Stimulated activated naive CD8-positive, alpha-beta T cell treated with anti-CD3 and anti-CD28 coated beads, Interleukin-15, Interleukin-2, amounts not matched to agents 100 U/mL and 50 U/mL, for 24 hours (primary cell): ENCODE data around the gene SMIM9.
"Not testable (repeated sequence)": the region's sequence is repeated elsewhere in the genome, so short reads cannot be mapped to it uniquely, and the experiment has no call there.

Experiments used
- ATAC-seq: fragments of 150-1000 bp; cut with Tn5 transposase; one replicate; pipeline ENCODE4 v1.10.0; 2021
- DNase-seq: peaks from one replicate; pipeline ENCODE4 v3.0.0; 2021

The SMIM9 gene

DNA sequence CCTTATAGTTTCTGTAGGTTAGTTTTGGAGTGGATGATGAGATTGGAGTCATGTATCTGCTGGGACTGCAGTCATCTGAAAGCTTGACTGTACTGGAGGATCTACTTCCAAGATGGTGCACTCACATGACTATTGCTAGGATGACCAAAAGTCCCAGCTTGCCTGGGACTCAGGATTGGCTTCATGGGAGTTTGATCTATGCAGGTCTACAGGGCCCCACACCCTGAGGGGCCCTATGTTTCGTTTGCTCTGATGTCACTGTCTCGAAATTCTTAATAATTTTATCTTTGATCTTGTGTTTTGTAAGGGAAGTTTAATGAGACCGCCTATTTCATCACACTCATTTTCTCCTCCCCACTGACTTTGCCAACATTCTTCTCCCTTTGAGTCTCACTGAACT is at the start of gene SMIM9:
Gene SMIM9, minus strand, starts transcription at position 101 of the 400 bp plus-strand sequence. CDS start 3,806 bp downstream, outside the sequence.
- no peak for ATAC-seq
- DNase-seq = no peak

GRCh38 chrX:154884069-154884468 is 49.6 kb upstream of the SMIM9 start:
- not testable (repeated sequence) for DNase-seq
- ATAC-seq = peak; percentile 11

DNA sequence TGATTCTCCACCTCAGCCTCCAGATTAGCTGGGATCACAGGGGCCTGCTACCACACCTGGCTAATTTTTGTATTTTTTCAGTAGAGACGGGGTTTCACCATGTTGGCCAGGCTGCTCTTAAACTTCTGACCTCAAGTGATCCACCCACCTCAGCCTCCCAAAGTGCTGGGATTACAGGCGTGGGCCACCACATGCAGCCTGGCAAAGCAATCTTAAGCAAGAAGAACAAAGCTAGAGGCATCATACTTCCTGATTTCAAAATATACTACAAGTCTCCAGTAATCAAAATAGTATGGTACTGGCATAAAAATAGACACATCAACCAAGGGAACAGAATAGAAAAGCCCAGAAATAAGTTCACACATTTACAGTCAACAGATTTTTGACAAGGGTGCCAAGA is 38.9 kb upstream of the SMIM9 start:
- no peak for DNase-seq
- ATAC-seq = no peak

DNA sequence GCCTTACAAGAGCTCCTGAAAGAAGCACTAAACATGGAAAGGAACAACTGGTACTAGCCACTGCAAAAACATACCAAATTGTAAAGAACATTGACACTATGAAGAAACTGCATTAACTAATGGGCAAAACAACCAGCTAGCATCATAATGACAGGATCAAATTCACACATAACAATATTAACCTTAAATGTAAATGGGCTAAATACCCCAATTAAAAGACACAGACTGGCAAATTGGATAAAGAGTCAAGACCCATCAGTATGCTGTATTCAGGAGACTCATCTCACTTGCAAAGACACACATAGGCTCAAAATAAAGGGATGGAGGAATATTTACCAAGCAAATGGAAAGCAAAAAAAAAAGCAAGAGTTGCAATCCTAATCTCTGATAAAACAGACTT is 34.1 kb upstream of the SMIM9 start:
- DNase-seq, ATAC-seq: not testable (repeated sequence)

- ATAC-seq = no peak
- DNase-seq = no peak
These were observed 20.8 kb upstream of the SMIM9 start for GRCh38 chrX:154855256-154855655.

GRCh38 chrX:154850957-154851611 is 16.6 kb upstream of the SMIM9 start:
- DNase-seq (no peak), ATAC-seq (no peak)

DNA sequence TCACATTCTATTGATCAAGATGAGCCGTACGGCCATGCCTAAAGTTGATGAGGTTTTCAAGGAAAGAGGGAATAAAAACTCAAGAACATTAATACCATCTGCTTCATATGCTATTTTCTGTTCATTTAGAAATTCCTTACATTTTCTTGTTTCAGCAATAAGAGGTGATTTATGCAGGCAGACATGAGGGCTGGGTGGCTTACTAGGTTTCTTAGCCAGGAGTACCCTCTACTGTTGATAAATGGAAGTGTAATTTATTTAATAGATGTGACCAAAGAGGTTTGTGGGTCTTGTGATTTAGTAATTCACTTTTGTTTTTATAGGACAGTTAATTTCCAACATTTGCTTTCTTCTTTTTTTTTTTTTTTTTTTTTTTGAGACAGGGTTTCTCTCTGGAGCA is 6.4 kb upstream of the SMIM9 start:
- ATAC-seq (no peak), DNase-seq (no peak)

DNA sequence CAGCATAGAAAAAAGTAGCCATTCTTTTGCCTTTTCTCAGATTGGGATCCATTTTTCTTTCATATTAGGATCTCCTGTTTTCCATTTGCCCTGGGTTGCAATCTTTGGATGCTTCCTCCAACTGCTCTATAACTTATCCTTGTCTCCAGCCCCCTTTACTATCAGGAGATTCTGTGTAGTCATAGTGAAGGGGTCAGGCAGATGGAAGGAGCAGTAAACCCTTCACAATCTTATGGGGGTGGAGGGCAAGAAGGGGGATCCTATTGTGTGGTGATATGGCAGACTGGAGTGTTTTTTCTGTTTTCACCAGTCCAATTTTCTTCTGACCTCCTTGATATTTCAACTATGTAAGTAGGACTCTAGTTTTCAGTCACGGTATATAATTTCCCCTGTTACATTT is 1.7 kb upstream of the SMIM9 start:
- DNase-seq (no peak), ATAC-seq (no peak)

- no peak for ATAC-seq
- no peak for DNase-seq
These were observed 652 bp downstream of the SMIM9 start for GRCh38 chrX:154833746-154834274.

DNA sequence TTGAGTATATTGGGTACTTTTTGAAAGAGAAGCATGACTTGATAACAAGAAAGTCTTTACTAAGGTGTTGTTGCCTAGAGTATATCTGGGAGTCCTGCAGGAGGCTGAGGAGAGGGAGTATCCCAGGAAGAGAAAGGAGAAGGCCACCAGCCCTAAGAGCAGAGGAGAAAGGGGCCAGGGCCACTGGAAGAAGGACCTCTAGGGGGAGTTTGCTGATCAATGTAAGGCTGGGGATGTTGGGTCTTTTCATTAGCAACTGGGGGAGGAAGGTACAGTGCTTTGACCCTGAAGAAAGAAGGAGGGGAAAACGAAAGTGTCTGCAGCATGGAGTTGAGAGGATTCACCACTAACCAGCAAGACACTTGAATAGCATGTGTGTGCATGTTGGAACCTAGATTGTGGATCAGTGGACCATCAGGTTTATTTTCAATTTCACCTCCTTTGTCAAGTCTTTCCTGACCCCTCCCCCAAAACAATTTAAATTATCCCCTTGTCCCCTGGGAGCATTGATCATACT is 4.5 kb downstream of the SMIM9 start:
- DNase-seq = no peak
- no peak for ATAC-seq

- no peak for ATAC-seq
- DNase-seq = no peak
These were observed 5.3 kb downstream of the SMIM9 start for GRCh38 chrX:154829134-154829533.

- no peak for DNase-seq
- no peak for ATAC-seq
These were observed 6.5 kb downstream of the SMIM9 start for GRCh38 chrX:154828016-154828408.

GRCh38 chrX:154827194-154828015 is 7.1 kb downstream of the SMIM9 start:
- ATAC-seq = peak; percentile 55
- DNase-seq = no peak

DNA sequence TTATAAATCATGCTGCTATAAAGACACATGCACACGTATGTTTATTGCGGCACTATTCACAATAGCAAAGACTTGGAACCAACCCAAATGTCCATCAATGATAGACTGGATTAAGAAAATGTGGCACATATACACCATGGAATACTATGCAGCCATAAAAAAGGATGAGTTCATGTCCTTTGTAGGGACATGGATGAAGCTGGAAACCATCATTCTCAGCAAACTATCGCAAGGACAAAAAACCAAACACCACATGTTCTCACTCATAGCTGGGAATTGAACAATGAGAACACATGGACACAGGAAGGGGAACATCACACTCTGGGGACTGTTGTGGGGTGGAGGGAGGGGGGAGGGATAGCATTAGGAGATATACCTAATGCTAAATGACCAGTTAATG is 8.9 kb downstream of the SMIM9 start:
- not testable (repeated sequence) for DNase-seq, ATAC-seq

DNA sequence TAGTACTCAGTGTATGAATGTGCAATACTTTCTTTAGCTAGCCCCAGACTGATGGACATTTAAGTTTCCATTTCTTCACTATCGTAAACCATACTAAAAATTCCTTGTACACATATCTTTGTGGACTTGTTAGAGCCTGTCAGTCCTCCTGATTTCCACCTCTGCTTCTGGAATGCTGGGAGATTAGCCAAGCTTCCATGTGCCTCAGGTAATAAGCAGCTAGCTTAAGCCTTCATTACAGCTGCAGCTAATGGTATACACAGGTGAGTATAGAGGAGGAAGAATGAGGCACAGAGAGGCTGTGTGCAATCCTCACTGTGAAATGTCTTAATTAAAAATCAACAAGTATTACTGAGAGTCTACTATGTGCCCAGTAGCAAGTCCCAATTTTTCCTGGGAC is 9.8 kb downstream of the SMIM9 start:
- ATAC-seq (no peak), DNase-seq (no peak)

- ATAC-seq = no peak
- DNase-seq = no peak
These were observed 12.4 kb downstream of the SMIM9 start for GRCh38 chrX:154822029-154822428.

DNA sequence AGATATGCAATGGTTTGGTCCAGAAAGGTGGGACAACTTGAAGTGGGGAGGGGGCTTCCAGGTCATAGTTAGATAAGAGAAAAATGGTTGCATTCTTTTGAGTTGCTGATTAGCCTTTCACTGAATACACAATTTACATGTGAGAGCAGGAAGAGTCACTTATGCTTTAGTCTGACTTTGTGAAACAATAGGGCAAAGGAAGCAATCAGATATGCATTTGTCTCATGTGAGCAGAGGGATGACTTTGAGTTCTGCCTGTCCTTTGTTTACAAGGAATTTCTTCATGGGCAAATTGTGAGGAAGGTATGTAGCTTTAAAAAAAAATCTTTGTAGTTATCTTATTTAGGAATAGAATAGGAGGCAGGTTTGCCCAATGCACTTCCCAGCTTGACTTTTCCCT is 12.9 kb downstream of the SMIM9 start:
- DNase-seq = no peak
- ATAC-seq = no peak

DNA sequence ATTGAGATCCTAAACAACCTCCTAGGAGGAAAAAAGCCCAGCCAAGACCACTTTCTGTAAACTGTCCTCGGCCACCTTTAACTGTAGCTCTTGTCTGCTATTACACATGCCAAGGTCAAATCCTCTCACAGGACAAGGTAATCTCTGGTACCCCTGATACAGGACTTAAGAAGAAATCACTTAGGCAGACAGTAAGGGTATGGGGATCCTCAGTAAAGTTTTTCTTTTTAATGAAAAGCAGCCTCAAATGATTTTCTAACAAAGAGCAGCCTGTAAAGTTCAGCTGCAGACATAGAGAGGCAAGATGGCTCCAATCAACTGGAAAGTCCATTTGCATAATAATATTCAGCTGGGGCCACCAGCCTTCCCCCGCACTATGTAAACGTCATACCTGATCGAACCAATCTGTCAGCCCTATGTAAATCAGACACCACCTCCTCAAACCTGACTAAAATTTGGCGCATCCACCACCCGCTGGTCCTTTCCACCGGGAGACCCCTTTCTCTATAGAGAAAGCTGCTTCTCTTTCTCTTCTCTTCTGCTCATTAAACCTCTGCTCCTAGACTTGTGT is 14.6 kb downstream of the SMIM9 start:
- ATAC-seq = no peak
- no peak for DNase-seq

DNA sequence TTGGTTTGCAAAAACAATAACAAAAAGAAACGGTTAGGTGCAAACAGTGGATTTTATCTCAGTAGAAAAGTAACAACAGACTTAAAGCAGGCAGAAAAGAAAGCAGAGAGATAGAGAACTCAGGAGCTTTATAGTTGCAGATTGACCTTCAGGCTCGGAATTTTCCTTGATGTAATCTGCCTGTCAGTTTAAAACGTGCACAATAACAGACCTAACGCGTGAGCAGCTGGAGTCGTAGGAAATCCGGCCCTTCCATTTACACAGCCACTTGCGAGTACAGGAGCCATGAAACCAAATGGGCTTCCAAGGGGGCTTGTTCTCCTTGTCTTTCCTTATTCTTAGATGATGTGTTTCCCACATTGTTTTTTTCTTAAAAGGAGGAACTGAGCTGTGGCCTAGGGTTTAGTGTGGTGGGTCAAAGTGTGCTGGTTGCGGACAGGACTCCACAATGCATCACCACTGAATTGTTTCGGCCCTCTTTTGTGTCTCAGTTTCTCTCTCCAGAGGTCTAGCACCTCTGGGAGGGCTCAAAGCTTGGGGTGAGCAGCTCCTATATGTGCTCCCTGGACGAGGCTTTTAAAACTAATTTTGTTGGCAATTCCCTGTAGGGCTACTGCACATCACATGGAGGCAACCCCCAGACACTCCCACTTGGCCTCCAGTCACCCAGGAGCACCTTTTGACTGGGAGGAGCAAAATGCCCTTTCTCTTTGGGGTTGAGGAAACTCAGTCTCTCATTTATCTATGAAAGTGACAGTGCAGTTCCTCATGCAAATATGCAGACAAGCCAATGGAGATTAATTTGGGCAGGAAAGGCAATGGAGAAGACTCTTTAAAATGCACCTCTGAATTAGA is 15.3 kb downstream of the SMIM9 start:
- no peak for ATAC-seq
- no peak for DNase-seq

DNA sequence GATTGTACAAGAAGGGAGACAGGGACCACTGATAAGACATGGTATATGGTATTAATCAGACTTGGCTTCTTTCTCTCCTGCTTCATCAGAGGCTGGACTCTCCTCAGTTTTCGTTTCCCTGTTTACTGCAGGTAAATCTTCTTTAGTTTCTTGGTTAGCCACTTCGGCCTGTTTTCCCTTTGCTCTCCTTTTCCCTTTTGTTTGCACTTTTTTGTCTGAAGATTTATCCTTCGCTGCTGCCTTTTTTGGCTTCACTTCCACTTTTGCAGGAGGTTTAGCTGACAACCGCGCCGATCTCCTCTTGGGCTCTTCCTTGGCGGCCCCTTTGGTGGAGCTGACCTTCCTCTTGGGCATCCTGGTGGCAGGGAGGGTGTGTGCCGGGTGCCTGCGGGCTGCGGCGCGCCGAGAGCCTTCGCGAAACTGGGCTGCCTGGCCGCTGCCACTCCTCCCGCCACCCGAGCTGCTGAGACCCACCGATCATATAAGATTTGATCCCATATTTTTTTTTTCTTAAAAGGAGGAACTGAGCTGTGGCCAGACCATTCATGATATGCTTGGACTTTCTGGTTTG is 17.3 kb downstream of the SMIM9 start:
- ATAC-seq, DNase-seq: not testable (repeated sequence)

DNA sequence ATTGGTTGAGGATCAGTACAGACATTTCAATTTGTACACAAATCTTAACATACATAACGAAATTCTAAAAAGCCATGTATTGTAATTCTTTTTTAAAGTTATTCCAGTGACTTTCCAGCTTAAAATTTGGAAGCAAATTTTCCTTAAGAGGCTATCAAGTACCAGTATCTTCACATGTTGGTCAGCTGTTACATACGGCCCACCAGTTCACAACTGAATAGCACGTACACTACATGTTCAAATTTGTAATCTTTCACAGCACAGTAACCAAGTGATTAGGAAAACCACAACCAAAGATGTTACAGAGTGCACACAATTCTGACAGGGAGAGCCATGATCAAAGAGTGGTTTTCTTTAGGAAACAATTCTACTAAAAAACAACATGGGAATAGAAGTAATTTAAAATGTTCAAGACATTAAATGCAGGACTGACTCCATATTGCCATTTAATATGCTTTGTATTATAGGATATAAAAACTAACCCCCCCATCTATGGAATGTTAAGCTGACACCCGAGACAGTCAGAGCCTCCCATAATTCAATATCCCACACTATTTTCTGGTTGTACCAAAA is 18.1 kb downstream of the SMIM9 start:
- not testable (repeated sequence) for ATAC-seq, DNase-seq
